ENCODE measurements around the gene HIBADH. TPM values are rescaled to one million over a fixed set of nuclear protein-coding genes. Genes with fewer than 3 reads are reported as not detected.
"Not testable (repeated sequence)": the region's sequence is repeated elsewhere in the genome, so short reads cannot be mapped to it uniquely, and the experiment has no call there.

The HIBADH gene
- total RNA-seq, 1 experiment from 2014 or later: 31.2 TPM

DNA sequence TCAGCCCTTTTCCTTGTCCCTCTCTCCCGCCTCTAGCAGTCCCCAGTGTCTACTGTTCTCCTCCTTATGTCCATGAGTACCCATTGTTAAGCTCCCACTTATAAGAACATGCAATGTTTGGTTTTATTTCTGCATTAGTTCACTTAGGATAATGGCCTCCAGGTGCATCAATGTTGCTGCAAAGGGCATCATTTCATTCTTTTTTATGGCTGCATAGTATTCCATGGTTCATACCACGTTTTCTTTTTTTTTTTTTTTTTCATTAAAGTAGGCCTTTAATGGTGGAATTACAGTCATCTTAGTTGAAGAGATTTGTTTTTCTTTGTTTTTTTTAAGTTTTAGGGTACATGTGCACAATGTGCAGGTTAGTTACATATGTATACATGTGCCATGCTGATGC lies 160.8 kb downstream of the HIBADH start:
- CTCF ChIA-PET; in situ Hi-C loops (cut with HindIII; ENCODE audit: low pct_unique_long_range_greater_than_20kb, low sequenced_read_pairs); ATAC-seq; H3K36me3 ChIP-seq (ENCODE audit: control insufficient read depth, insufficient read depth, low read length); H3K4me3 ChIP-seq (ENCODE audit: low read depth in 2 of 2, low read length in 2 of 2); H3K4me1 ChIP-seq (ENCODE audit: control insufficient read depth, insufficient read depth, low read length); BruUV-seq (replicated peaks); H3K9me3 ChIP-seq (ENCODE audit: control insufficient read depth, insufficient read depth, low read depth, low read length); H3K27me3 ChIP-seq (ENCODE audit: control insufficient read depth, insufficient read depth, low read length); DNase-seq (ENCODE audit: low read depth, low spot score); intact Hi-C loops (cut with micrococcal nuclease; ENCODE audit: unreplicated experiment); H3K27ac ChIP-seq (ENCODE audit: low read length): not testable (repeated sequence)
- POLR2A ChIA-PET: interaction anchor here (0.7 kb wide), 1 partner anchor 333 kb away, joined by 4 read pairs; no protein-coding TSS in a partner anchor

- no peak for DNase-seq (ENCODE audit: low read depth, low spot score)
- intact Hi-C loops (cut with micrococcal nuclease; ENCODE audit: unreplicated experiment) (no loop called here), in situ Hi-C loops (cut with HindIII; ENCODE audit: low pct_unique_long_range_greater_than_20kb, low sequenced_read_pairs) (no loop called here)
- Histone ChIP-seq H3K4me3 (ENCODE audit: low read depth in 2 of 2, low read length in 2 of 2) (no peak overlapping the region), H3K9me3 (ENCODE audit: control insufficient read depth, insufficient read depth, low read depth, low read length) (no peaks in the 10 kb centered on the region), H3K27ac (ENCODE audit: low read length) (no peak overlapping the region), H3K4me1 (ENCODE audit: control insufficient read depth, insufficient read depth, low read length) (no peaks in the 10 kb centered on the region), H3K36me3 (ENCODE audit: control insufficient read depth, insufficient read depth, low read length) (no peaks in the 10 kb centered on the region), H3K27me3 (ENCODE audit: control insufficient read depth, insufficient read depth, low read length) (no peaks in the 10 kb centered on the region)
- CTCF ChIA-PET: no interaction called here
- BruUV-seq (replicated peaks): no TSS peak
- TF ChIP-seq REST (IDR thresholded peaks at IDR 0.05; ENCODE audit: insufficient read depth in 1 of 2, low read depth in 2 of 2, low read length in 1 of 2) (no peak), SIN3A (IDR thresholded peaks at IDR 0.05; ENCODE audit: borderline replicate concordance, insufficient read depth, low read depth, low read length) (no peak), TCF7L2 (IDR thresholded peaks at IDR 0.05; ENCODE audit: low read depth, low read length) (no peak), POLR2AphosphoS5 (IDR thresholded peaks at IDR 0.05; ENCODE audit: low read depth, low read length) (no peak)
- TF ChIP-seq, protein P1, sequence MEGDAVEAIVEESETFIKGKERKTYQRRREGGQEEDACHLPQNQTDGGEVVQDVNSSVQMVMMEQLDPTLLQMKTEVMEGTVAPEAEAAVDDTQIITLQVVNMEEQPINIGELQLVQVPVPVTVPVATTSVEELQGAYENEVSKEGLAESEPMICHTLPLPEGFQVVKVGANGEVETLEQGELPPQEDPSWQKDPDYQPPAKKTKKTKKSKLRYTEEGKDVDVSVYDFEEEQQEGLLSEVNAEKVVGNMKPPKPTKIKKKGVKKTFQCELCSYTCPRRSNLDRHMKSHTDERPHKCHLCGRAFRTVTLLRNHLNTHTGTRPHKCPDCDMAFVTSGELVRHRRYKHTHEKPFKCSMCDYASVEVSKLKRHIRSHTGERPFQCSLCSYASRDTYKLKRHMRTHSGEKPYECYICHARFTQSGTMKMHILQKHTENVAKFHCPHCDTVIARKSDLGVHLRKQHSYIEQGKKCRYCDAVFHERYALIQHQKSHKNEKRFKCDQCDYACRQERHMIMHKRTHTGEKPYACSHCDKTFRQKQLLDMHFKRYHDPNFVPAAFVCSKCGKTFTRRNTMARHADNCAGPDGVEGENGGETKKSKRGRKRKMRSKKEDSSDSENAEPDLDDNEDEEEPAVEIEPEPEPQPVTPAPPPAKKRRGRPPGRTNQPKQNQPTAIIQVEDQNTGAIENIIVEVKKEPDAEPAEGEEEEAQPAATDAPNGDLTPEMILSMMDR (IDR thresholded peaks at IDR 0.05): no peak
- POLR2A ChIA-PET: no interaction called here
- ATAC-seq: peak; percentile 21; the same call in 1 of the 2 replicates
These were observed 161.7 kb downstream of the HIBADH start for GRCh38 chr7:27501001-27501400.

DNA sequence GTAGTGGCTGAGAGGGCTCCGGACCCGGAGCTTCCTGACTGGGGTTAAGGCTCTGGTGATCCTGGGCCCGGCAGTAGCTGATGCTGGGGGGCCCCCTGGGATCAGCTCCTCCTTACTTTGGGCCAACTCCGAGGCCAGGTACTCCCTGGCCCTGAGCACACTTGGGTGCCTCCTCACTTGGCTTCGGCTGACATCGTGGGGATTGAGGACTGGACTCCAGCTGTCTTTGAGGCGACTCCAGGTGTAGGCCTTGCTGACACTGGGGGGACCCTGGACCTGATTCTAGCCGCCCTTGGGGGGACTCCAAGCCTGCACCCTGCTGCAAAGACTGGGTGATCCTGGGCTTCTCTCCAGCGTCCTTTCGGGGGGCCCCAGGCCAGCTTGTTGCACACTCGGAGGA lies 170.5 kb downstream of the HIBADH start:
- intact Hi-C loops (cut with micrococcal nuclease; ENCODE audit: unreplicated experiment): no loop called here
- no peak overlapping the region for H3K4me3 ChIP-seq (ENCODE audit: low read depth in 2 of 2, low read length in 2 of 2)
- BruUV-seq (replicated peaks): no TSS peak

More for the DNA sequence above, 170.5 kb downstream of the HIBADH start:
- no peaks in the 10 kb centered on the region for H3K36me3 ChIP-seq (ENCODE audit: control insufficient read depth, insufficient read depth, low read length)
- POLR2A ChIA-PET: no interaction called here
- H3K27ac ChIP-seq (ENCODE audit: low read length): no peak overlapping the region
- peaks cover 5% of the 10 kb centered on the region; the same call in 1 of the 2 replicates for H3K27me3 ChIP-seq (ENCODE audit: control insufficient read depth, insufficient read depth, low read length)
- in situ Hi-C loops (cut with HindIII; ENCODE audit: low pct_unique_long_range_greater_than_20kb, low sequenced_read_pairs): no loop called here
- H3K4me1 ChIP-seq (ENCODE audit: control insufficient read depth, insufficient read depth, low read length): no peaks in the 10 kb centered on the region
- CTCF ChIA-PET: no interaction called here
- H3K9me3 ChIP-seq (ENCODE audit: control insufficient read depth, insufficient read depth, low read depth, low read length): no peaks in the 10 kb centered on the region
- TF ChIP-seq REST (IDR thresholded peaks at IDR 0.05; ENCODE audit: insufficient read depth in 1 of 2, low read depth in 2 of 2, low read length in 1 of 2) (no peak), POLR2AphosphoS5 (IDR thresholded peaks at IDR 0.05; ENCODE audit: low read depth, low read length) (no peak), TCF7L2 (IDR thresholded peaks at IDR 0.05; ENCODE audit: low read depth, low read length) (no peak), SIN3A (IDR thresholded peaks at IDR 0.05; ENCODE audit: borderline replicate concordance, insufficient read depth, low read depth, low read length) (no peak)
- TF ChIP-seq, protein P1 (IDR thresholded peaks at IDR 0.05): no peak
- no peak for DNase-seq (ENCODE audit: low read depth, low spot score)
- ATAC-seq: no peak

Measured in Panc1 (cell line).